Activated naive CD8-positive, alpha-beta T cell treated with anti-CD3 and anti-CD28 coated beads for 36 hours (primary cell): ENCODE measurements around the gene CPNE4. TPM values are rescaled to one million over a fixed set of nuclear protein-coding genes. Genes with fewer than 3 reads are reported as not detected.
A peak's percentile ranks its signal among the peaks of the same experiment; 100 is the strongest.
"Not testable (repeated sequence)": the region's sequence is repeated elsewhere in the genome, so short reads cannot be mapped to it uniquely, and the experiment has no call there.

Experiments
- DNase-seq: peaks from one replicate; pipeline ENCODE4 v3.0.0; 2021
- H3K27ac Mint-ChIP-seq: one replicate; pipeline ENCODE4 v1.8.0; 2022; ENCODE audit warnings: mild to moderate bottlenecking, moderate library complexity, mixed read lengths
- H3K27me3 Mint-ChIP-seq: one replicate; pipeline ENCODE4 v1.8.0; 2022; ENCODE audit warnings: mild to moderate bottlenecking, mixed read lengths
- H3K36me3 Mint-ChIP-seq: one replicate; pipeline ENCODE4 v1.8.0; 2021; ENCODE audit warnings: mild to moderate bottlenecking, mixed read lengths
- H3K4me1 Mint-ChIP-seq: one replicate; pipeline ENCODE4 v1.8.0; 2021; ENCODE audit warnings: mixed read lengths
- H3K4me3 Mint-ChIP-seq: one replicate; pipeline ENCODE4 v1.8.0; 2022; ENCODE audit warnings: mild to moderate bottlenecking, moderate library complexity, mixed read lengths
- H3K9me3 Mint-ChIP-seq: one replicate; pipeline ENCODE4 v1.8.0; 2022; ENCODE audit warnings: mixed read lengths
- total RNA-seq, 2 experiments: library from RNA; stranded (reverse); gene quantifications; one replicate each; pipeline ENCODE4 v1.2.3, GENCODE V29; 2021

CPNE4 gene
- total RNA-seq = not detected

- H3K4me3 Mint-ChIP-seq = no peak within 1 kb of the TSS
These were observed at the start of gene CPNE4 for GRCh38 chr3:132034486-132035464. CPNE4 (minus strand) TSS chr3:132035014.

GRCh38 chr3:132083583-132084279 lies 48.9 kb upstream of the CPNE4 start:
- Mint-ChIP-seq H3K4me3 (no peak overlapping the region), H3K27me3 (peaks cover 3% of the 10 kb centered on the region), H3K27ac (no peak overlapping the region), H3K9me3 (peaks cover 2% of the 10 kb centered on the region), H3K36me3 (no peaks in the 10 kb centered on the region), H3K4me1 (no peaks in the 10 kb centered on the region)
- no peak for DNase-seq

More at GRCh38 chr3:132034486-132035464, at the start of gene CPNE4:
- Mint-ChIP-seq H3K9me3 (no peaks in the 10 kb centered on the region), H3K4me1 (peaks cover 7% of the 10 kb centered on the region), H3K27ac (no peak within 1 kb of the TSS), H3K27me3 (peaks cover 83% of the 10 kb centered on the region), H3K36me3 (no peaks in the 10 kb centered on the region)
- peak; percentile 75 for DNase-seq

- DNase-seq = no peak
- Mint-ChIP-seq H3K9me3 (peaks cover 2% of the 10 kb centered on the region), H3K4me1 (no peaks in the 10 kb centered on the region), H3K27me3 (peaks cover 3% of the 10 kb centered on the region), H3K36me3 (no peaks in the 10 kb centered on the region), H3K4me3 (no peak overlapping the region), H3K27ac (no peak overlapping the region)
These were observed 48.3 kb upstream of the CPNE4 start for GRCh38 chr3:132083159-132083558.

GRCh38 chr3:132079147-132079546 lies 44.3 kb upstream of the CPNE4 start:
- Mint-ChIP-seq H3K4me1 (no peaks in the 10 kb centered on the region), H3K4me3 (no peak overlapping the region), H3K27me3 (peaks cover 3% of the 10 kb centered on the region), H3K27ac (no peak overlapping the region), H3K9me3 (peaks cover 3% of the 10 kb centered on the region), H3K36me3 (no peaks in the 10 kb centered on the region)
- no peak for DNase-seq

- Mint-ChIP-seq H3K4me3 (no peak overlapping the region), H3K27ac (no peak overlapping the region), H3K4me1 (no peaks in the 10 kb centered on the region), H3K9me3 (peaks cover 1% of the 10 kb centered on the region), H3K27me3 (no peaks in the 10 kb centered on the region), H3K36me3 (no peaks in the 10 kb centered on the region)
- DNase-seq = no peak
These were observed 39.0 kb upstream of the CPNE4 start for GRCh38 chr3:132073771-132074170.

GRCh38 chr3:132071043-132071442 lies 36.2 kb upstream of the CPNE4 start:
- Mint-ChIP-seq H3K4me1 (no peaks in the 10 kb centered on the region), H3K9me3 (peaks cover 1% of the 10 kb centered on the region), H3K36me3 (no peaks in the 10 kb centered on the region), H3K27me3 (no peaks in the 10 kb centered on the region), H3K27ac (no peak overlapping the region), H3K4me3 (no peak overlapping the region)
- DNase-seq = no peak

GRCh38 chr3:132064114-132064513 lies 29.3 kb upstream of the CPNE4 start:
- H3K27ac Mint-ChIP-seq = no peak overlapping the region
- H3K27me3 Mint-ChIP-seq = peaks cover 19% of the 10 kb centered on the region
- no peak overlapping the region for H3K4me3 Mint-ChIP-seq
- H3K9me3 Mint-ChIP-seq = peaks cover 1% of the 10 kb centered on the region
- no peaks in the 10 kb centered on the region for H3K36me3 Mint-ChIP-seq
- no peak for DNase-seq
- no peaks in the 10 kb centered on the region for H3K4me1 Mint-ChIP-seq

- H3K27ac Mint-ChIP-seq = no peak overlapping the region
- no peaks in the 10 kb centered on the region for H3K36me3 Mint-ChIP-seq
- no peak overlapping the region for H3K4me3 Mint-ChIP-seq
- peaks cover 1% of the 10 kb centered on the region for H3K9me3 Mint-ChIP-seq
- no peaks in the 10 kb centered on the region for H3K4me1 Mint-ChIP-seq
- H3K27me3 Mint-ChIP-seq = peaks cover 24% of the 10 kb centered on the region
- no peak for DNase-seq
These were observed 27.7 kb upstream of the CPNE4 start for GRCh38 chr3:132062535-132062934.

- Mint-ChIP-seq H3K4me1 (no peaks in the 10 kb centered on the region), H3K4me3 (no peak overlapping the region), H3K9me3 (peaks cover 1% of the 10 kb centered on the region), H3K27ac (no peak overlapping the region), H3K36me3 (no peaks in the 10 kb centered on the region), H3K27me3 (peaks cover 11% of the 10 kb centered on the region)
- no peak for DNase-seq
These were observed 21.1 kb upstream of the CPNE4 start for GRCh38 chr3:132055872-132056271.

GRCh38 chr3:132047209-132047608 lies 12.4 kb upstream of the CPNE4 start:
- Mint-ChIP-seq H3K36me3 (no peaks in the 10 kb centered on the region), H3K27ac (no peak overlapping the region), H3K27me3 (no peaks in the 10 kb centered on the region), H3K4me3 (no peak overlapping the region), H3K4me1 (no peaks in the 10 kb centered on the region), H3K9me3 (peaks cover 3% of the 10 kb centered on the region)
- no peak for DNase-seq

- not testable (repeated sequence) for H3K27ac Mint-ChIP-seq, H3K4me3 Mint-ChIP-seq, H3K36me3 Mint-ChIP-seq, H3K4me1 Mint-ChIP-seq, H3K9me3 Mint-ChIP-seq, H3K27me3 Mint-ChIP-seq, DNase-seq
These were observed 10.1 kb upstream of the CPNE4 start for GRCh38 chr3:132044874-132045273.

GRCh38 chr3:132042681-132043080 lies 7.9 kb upstream of the CPNE4 start:
- H3K27ac Mint-ChIP-seq = no peak overlapping the region
- no peaks in the 10 kb centered on the region for H3K4me1 Mint-ChIP-seq
- H3K9me3 Mint-ChIP-seq = no peaks in the 10 kb centered on the region
- no peaks in the 10 kb centered on the region for H3K36me3 Mint-ChIP-seq
- peaks cover 16% of the 10 kb centered on the region for H3K27me3 Mint-ChIP-seq
- DNase-seq = no peak
- no peak overlapping the region for H3K4me3 Mint-ChIP-seq

GRCh38 chr3:132038198-132038825 lies 3.5 kb upstream of the CPNE4 start:
- Mint-ChIP-seq H3K4me1 (peaks cover 7% of the 10 kb centered on the region), H3K4me3 (no peak overlapping the region), H3K27ac (no peak overlapping the region), H3K36me3 (no peaks in the 10 kb centered on the region), H3K27me3 (peaks cover 58% of the 10 kb centered on the region), H3K9me3 (no peaks in the 10 kb centered on the region)
- no peak for DNase-seq

- no peaks in the 10 kb centered on the region for H3K36me3 Mint-ChIP-seq
- no peaks in the 10 kb centered on the region for H3K9me3 Mint-ChIP-seq
- no peak overlapping the region for H3K27ac Mint-ChIP-seq
- H3K27me3 Mint-ChIP-seq = peaks cover 66% of the 10 kb centered on the region
- peaks cover 7% of the 10 kb centered on the region for H3K4me1 Mint-ChIP-seq
- no peak overlapping the region for H3K4me3 Mint-ChIP-seq
- no peak for DNase-seq
These were observed 2.8 kb upstream of the CPNE4 start for GRCh38 chr3:132037581-132037980.

GRCh38 chr3:132037056-132037455 lies 2.2 kb upstream of the CPNE4 start:
- Mint-ChIP-seq H3K36me3 (no peaks in the 10 kb centered on the region), H3K4me3 (no peak overlapping the region), H3K4me1 (peaks cover 7% of the 10 kb centered on the region), H3K27ac (no peak overlapping the region), H3K9me3 (no peaks in the 10 kb centered on the region), H3K27me3 (peaks cover 71% of the 10 kb centered on the region)
- no peak for DNase-seq
